Activated T-cell treated with anti-CD3 and anti-CD28 coated beads for 4 hours (primary cell): Measurements from ENCODE around the gene OPTC.

ENCODE experiments used
- DNase-seq: peaks from one replicate; pipeline ENCODE4 v3.0.0-alpha.2; 2020

The OPTC gene

GRCh38 chr1:203539831-203540546 is 46.0 kb downstream of the OPTC start:
- no peak for DNase-seq

- DNase-seq = no peak
Measured at GRCh38 chr1:203544485-203544884, 50.5 kb downstream of the OPTC start.

GRCh38 chr1:203544978-203545816 is 51.2 kb downstream of the OPTC start:
- DNase-seq = no peak

GRCh38 chr1:203546274-203546673 is 52.3 kb downstream of the OPTC start:
- no peak for DNase-seq

GRCh38 chr1:203547147-203547546 is 53.2 kb downstream of the OPTC start:
- DNase-seq = no peak

- DNase-seq = no peak
Measured at GRCh38 chr1:203547771-203548421, 53.9 kb downstream of the OPTC start.

- DNase-seq = no peak
Measured at GRCh38 chr1:203548892-203549291, 54.9 kb downstream of the OPTC start.

GRCh38 chr1:203549309-203549708 is 55.4 kb downstream of the OPTC start:
- no peak for DNase-seq

- DNase-seq = no peak
Measured at GRCh38 chr1:203550846-203551245, 56.9 kb downstream of the OPTC start.

GRCh38 chr1:203551550-203551949 is 57.6 kb downstream of the OPTC start:
- DNase-seq = no peak

- no peak for DNase-seq
Measured at GRCh38 chr1:203553496-203553895, 59.5 kb downstream of the OPTC start.

- DNase-seq = no peak
Measured at GRCh38 chr1:203554071-203554470, 60.1 kb downstream of the OPTC start.

GRCh38 chr1:203555076-203555475 is 61.1 kb downstream of the OPTC start:
- DNase-seq = no peak

- no peak for DNase-seq
Measured at GRCh38 chr1:203555511-203556046, 61.6 kb downstream of the OPTC start.

- DNase-seq = no peak
Measured at GRCh38 chr1:203556047-203556851, 62.3 kb downstream of the OPTC start.

- no peak for DNase-seq
Measured at GRCh38 chr1:203557390-203557789, 63.4 kb downstream of the OPTC start.

GRCh38 chr1:203558064-203558760 is 64.3 kb downstream of the OPTC start:
- DNase-seq = no peak
